ENCODE measurements around the gene TASP1. TPM values are rescaled to one million over a fixed set of nuclear protein-coding genes. Genes with fewer than 3 reads are reported as not detected.
A peak's percentile ranks its signal among the peaks of the same experiment; 100 is the strongest.

Gene TASP1
- total RNA-seq, 1 experiment from 2014 or later = 9.5 TPM

GRCh38 chr20:13571662-13572061 is 67.1 kb downstream of the TASP1 start:
- no peaks in the 10 kb centered on the region for H3K79me1 ChIP-seq (ENCODE audit: insufficient read depth, low read depth, low read length, poor library complexity, severe bottlenecking)
- WGBS (ENCODE audit: extremely low coverage, insufficient read length, low lambda C conversion rate) = no CpG with 5 or more reads among the region's 2 CpGs
- H3K4me2 ChIP-seq (ENCODE audit: insufficient read depth, insufficient read length, low read length) = no peak overlapping the region
- no peak overlapping the region for H2BK12ac ChIP-seq (ENCODE audit: insufficient read length, low read depth, low read length)
- H3K27ac ChIP-seq (ENCODE audit: insufficient read length, low read depth, low read length) = no peak overlapping the region
- H4K8ac ChIP-seq (replicated peaks; ENCODE audit: insufficient read length, low read depth, low read length) = no peak overlapping the region
- H2AK5ac ChIP-seq (ENCODE audit: insufficient read length, low read length) = no peak overlapping the region
- Mint-ChIP-seq H3K36me3 (ENCODE audit: insufficient read depth in 1 of 3, low read depth in 3 of 3) (peaks cover 16 to 24% (median 21%) of the 10 kb centered on the region in 3 experiments), H3K27me3 (ENCODE audit: low read depth) (no peaks in the 10 kb centered on the region), H3K27ac (peak overlapping the region; percentile 47 to 86 (median 68); a peak in 5 of 7 replicates), H3K4me1 (peaks cover 14 to 24% of the 10 kb centered on the region in 2 experiments), H3K9me3 (peaks cover 11 to 12% of the 10 kb centered on the region in 2 experiments), H3K4me3 (no peak overlapping the region)
- H3K9ac ChIP-seq (ENCODE audit: extremely low read depth, insufficient read length, low read length) = no peak overlapping the region
- H2AFZ ChIP-seq (ENCODE audit: low read length) = no peak overlapping the region
- H3K9me3 ChIP-seq (ENCODE audit: control insufficient read depth, low read depth, low read length) = no peaks in the 10 kb centered on the region
- H2BK120ac ChIP-seq (ENCODE audit: low read depth, low read length, poor library complexity, severe bottlenecking) = no peak overlapping the region
- no peak overlapping the region for H3K18ac ChIP-seq (ENCODE audit: insufficient read length, low read depth, low read length)
- H3T11ph ChIP-seq (ENCODE audit: low read length) = no peak overlapping the region
- no peak overlapping the region for H3K4ac ChIP-seq (ENCODE audit: low read depth, low read length)
- H3K27me3 ChIP-seq (ENCODE audit: insufficient read depth, low read length) = no peaks in the 10 kb centered on the region
- H4K91ac ChIP-seq (ENCODE audit: insufficient read length, low read depth, low read length) = no peak overlapping the region
- H3K14ac ChIP-seq (ENCODE audit: insufficient read depth, low read length) = no peak overlapping the region
- TF ChIP-seq CTCF (conservative IDR thresholded peaks at IDR 0.05) = no peak
- no peak overlapping the region for H3K56ac ChIP-seq (ENCODE audit: insufficient read length, low read depth, low read length)
- no peaks in the 10 kb centered on the region for H4K20me1 ChIP-seq (ENCODE audit: control insufficient read depth, insufficient read depth, insufficient read length)
- H2BK5ac ChIP-seq (ENCODE audit: insufficient read length, low read length) = no peak overlapping the region
- H2BK15ac ChIP-seq (ENCODE audit: low read depth, low read length) = no peak overlapping the region
- H3K79me2 ChIP-seq (ENCODE audit: insufficient read depth, low read length) = no peaks in the 10 kb centered on the region
- H3K23ac ChIP-seq (ENCODE audit: insufficient read length, low read depth, low read length) = no peak overlapping the region
- no peak for DNase-seq
- no peaks in the 10 kb centered on the region for H3K4me1 ChIP-seq (ENCODE audit: insufficient read depth, low read length)
- no peak overlapping the region for H2BK20ac ChIP-seq (ENCODE audit: low read depth, low read length, poor library complexity, severe bottlenecking)
- no peak overlapping the region for H4K5ac ChIP-seq (ENCODE audit: insufficient read length, low read depth, low read length)
- no peaks in the 10 kb centered on the region for H3K23me2 ChIP-seq (ENCODE audit: insufficient read length, low read depth, low read length, poor library complexity, severe bottlenecking)

Data from H9 (cell line).